IPS DF 19.7 (cell line): ENCODE results near the gene PRKCZ.

Experiments
- DNase-seq: peaks from one replicate; pipeline ENCODE4 v3.0.0-alpha.2; 2013; ENCODE audit warnings: low read depth, low spot score

Gene PRKCZ

DNA sequence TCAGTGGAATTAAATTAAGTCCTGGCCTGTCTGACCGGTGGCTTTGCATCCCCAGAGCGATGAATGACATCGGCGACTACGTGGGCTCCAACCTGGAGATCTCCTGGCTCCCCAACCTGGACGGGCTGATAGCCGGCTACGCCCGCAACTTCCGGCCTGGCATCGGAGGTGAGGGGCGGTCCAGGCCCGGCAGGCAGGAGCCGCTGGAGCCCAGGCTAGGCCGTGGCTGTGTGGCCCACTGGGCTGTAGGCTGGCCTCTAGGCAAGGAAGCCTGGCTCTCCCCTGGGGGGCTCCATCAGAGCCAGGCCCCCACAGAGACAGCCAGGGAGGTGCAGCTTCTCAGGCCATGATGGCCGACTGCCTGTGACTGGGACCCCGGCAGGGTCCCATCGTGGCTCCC, 25.3 kb upstream of the PRKCZ start:
- no peak for DNase-seq

DNA sequence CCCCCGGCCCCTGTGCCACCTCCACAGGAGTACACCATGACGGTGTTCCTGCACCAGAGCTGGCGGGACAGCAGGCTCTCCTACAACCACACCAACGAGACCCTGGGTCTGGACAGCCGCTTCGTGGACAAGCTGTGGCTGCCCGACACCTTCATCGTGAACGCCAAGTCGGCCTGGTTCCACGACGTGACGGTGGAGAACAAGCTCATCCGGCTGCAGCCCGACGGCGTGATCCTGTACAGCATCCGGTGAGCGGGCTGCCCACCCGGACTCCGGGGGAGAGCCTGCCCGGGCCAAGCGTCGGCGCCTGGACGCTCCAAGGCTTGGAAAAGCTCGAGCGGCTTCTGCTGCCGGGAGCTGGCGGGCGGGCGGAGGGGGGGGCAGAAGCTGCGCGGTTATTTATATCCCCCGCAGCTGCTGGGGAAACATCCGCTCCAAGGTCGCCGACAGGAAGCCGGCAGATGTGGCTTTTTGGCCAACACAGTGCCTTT, 24.7 kb upstream of the PRKCZ start:
- DNase-seq, result no peak

DNA sequence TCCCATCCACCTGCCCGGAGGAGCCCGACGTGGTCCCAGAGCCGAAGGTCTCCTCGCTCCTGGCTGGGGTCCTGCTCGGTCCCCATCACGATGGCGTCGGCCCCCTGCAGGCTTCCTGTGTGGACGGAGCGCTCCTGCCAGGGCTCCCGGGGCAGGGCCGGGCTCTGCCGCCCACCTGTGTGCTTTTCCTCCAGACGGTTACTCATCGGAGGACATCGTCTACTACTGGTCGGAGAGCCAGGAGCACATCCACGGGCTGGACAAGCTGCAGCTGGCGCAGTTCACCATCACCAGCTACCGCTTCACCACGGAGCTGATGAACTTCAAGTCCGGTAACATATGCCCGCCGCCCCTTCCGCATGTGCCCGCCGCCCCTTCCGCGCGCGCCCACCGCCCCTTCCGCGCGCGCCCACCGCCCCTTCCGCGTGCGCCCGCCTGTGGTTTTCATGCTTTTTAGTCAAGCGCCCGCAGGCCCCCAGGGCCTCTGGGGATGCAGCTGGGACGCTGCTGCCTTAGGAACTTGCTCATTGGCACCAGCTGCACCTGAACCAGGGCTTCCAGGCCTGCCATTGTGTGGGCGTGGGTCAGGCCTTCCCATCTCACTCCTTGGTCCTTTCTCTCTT, 22.1 kb upstream of the PRKCZ start:
- DNase-seq, result no peak

DNA sequence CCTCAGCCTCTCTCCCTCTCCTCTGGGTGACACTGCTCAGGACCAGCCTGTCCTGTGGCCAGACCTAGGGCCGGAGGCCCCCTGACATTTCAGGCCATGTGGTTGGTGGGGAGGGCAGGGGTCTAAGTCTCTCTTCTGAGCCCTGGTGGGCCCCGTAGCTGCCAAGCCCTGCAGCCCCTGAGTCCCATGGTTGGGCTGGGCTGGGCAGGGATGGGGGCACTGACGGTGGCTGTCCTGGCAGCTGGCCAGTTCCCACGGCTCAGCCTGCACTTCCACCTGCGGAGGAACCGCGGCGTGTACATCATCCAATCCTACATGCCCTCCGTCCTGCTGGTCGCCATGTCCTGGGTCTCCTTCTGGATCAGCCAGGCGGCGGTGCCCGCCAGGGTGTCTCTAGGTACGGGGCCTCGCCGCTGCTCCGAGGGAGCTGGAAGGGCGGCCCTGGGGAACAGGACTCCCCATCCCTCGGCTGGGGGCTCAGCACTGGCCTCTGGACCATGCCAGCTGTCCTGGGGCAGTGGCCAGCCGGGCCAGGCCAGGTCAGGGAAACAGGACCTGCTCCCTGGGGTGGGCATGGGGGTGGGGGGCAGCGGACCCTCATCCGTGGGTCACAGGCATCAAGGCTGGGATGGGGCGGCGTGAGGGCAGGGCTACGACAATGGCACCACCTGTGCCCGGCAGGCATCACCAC, 21.2 kb upstream of the PRKCZ start:
- no peak for DNase-seq

DNA sequence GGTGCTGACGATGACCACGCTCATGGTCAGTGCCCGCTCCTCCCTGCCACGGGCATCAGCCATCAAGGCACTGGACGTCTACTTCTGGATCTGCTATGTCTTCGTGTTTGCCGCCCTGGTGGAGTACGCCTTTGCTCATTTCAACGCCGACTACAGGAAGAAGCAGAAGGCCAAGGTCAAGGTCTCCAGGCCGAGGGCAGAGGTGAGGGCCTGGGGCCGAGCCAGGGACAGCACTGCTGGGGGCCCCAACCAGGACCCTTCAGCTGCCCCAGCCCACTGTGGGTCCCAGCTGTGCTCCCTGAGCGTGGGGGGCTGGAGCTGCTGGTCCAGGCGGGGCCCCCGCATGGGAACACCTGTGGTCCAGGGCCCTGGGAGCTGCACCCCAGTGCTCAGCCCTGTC, 20.6 kb upstream of the PRKCZ start:
- no peak for DNase-seq

DNA sequence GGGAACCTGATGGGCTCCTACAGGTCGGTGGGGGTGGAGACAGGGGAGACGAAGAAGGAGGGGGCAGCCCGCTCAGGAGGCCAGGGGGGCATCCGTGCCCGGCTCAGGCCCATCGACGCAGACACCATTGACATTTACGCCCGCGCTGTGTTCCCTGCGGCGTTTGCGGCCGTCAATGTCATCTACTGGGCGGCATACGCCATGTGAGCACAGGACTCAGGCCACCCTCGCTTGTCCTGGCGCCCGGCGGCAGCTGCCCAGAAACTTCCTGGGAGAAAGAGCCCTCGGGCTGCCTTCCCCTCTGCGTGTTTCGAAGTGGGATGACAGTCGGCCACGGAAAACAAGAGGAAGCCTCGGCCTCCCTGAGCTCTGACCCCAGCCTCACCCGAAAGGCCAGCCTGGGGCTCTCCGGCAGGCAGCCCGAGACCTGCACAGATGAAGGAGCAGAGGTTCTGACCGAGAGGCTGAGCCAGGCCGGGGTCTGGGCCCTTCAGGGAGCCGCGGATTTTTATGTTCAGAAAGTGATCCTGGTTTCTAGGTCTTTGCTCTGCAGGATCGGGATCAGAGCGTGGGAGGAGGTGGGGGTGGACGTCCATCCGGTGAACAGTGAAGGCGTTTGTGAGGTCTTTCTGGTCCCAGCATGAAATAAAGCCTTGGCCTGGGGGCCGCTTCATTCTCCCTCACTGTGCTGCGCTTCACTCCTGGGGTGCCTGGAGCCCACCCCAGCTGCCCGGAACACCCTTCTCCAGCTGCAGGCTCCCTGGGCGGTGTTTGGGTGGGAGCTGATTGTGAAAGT, 19.9 kb upstream of the PRKCZ start:
- DNase-seq, result no peak

DNA sequence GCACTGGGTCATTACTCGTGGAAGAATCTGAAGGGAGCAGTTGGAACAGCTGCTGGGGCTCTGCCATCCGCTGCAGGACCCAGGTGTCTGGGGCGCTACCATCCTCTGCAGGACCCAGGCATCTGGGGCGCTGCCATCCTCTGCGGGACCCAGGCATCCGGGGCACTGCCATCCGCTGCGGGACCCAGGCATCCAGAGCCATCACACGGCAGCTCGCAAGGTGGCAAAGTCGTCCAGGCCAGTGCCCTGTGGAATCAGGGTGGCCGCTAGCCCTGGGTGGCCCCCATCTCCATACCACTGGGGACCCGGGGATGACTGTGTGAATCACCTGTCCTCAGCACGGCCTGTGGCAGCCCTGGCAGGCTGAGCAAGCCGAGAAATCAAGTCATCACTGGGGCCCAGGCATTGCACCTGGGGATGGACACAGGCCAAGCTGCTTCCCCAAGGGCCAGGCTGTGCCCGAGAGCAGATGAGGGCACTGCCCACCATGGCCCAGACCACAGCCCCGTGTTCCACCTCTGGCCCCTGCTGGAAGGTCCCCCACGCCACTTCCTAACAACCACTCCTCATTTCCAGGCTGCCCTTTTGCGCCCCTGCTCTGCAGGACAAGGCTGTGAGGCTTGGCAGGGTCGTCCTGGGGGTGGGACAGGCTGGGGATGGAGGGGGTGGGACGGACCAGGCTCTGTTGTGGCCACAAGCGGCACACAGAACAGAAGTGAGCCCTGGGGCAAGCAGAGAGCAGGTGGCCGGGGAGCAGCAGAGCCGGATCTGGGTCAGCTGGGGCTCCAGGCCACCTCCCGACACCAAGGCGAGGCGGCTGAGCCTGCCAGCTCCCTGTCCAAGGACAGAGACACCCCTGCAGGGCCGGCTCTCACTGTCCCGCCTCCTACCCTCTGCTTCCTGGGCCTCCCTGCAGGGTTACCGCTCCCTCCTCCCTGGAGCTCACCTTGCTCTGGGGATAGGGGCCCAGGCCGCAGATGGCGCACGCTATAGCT, 18.4 kb upstream of the PRKCZ start:
- DNase-seq, result no peak

DNA sequence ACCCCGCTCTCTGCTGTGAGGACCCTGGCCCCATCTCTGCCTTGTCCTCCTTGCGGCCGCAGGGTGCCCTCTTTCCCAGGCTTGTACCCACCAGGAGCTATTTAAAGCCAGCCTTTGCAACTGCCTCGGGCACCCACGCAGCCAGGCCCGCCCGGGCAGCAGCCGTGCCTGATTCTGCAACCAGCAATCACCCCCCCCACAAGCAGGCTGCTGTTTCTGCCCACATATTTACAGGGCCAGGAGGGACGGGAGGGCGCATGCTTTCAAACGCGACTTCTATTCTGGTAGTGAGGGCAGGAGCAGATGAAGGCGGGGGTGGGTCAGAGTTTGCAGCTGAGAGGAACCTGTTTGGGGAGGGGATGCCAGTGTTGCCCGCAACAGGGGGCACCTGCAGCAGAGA, 17.5 kb upstream of the PRKCZ start:
- no peak for DNase-seq

DNA sequence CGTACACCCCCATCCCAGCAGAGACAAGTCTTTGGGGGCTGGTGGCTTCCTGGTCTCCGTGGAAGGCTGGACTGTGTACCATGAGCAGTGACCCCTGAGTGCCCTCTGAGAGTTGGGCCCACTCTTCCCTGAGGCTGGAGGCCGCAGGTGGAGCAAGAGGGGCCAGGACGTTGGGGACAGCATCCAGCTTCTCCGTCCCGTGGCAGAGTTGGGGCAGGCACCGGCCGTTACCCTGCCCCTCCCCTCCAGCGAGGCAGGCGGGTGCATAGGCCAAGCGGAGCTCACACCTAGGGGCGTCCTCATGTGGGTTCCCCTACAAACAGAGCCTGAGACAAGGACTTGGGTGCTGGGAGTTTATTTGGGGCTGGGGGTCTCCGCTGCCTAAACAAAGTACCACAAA, 17.0 kb upstream of the PRKCZ start:
- no peak for DNase-seq

DNA sequence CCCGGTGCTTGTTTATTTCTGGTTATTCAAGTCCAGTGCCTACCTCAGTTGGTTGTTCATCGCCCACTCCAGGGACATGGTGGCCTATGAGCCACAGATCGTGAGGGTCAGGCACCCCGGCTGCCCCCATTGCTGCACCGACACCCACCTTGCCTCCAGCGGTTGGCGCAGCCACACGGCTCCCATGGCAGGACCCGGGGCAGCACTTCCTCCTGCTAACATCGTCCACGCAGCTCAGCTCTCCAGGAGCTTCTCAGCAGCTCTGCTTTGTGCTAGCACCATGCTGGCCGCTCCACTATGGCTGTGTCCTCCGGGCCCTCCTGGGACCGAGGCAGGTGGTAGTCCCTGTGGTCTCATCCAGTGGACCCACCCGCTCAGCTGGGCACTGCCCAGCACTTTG, 13.9 kb upstream of the PRKCZ start:
- DNase-seq, result no peak

DNA sequence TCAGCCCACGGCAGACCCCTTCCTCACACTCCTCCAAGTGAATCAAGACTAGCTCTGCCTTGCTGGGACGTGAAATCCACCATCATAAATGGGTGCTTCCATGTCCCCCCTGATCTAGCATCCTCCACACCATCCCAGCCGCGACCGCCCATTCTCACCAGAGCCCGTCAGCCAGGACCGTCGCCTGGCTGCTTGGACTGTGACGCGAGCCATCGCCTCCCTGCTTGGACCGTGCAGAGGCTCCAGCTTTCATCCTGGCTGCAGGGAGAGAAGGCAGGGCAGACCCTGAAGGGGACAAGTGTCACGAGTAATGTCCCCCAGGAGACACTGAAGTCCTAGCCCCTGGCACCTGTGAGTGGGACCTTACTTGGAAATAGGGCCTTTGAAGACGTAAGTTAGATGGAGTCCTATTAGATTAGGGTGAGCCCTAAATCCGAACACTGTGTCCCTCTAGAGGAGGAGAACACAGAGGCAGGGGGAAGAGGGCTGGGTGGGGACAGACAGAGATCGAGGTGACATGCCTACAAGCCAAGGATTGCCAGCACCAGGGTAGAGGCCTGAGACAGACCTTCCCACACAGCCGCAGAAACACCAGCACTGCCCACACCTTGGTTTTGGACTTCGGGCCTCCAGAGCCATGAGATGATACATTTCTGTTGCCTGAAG, 12.8 kb upstream of the PRKCZ start:
- DNase-seq, result no peak

DNA sequence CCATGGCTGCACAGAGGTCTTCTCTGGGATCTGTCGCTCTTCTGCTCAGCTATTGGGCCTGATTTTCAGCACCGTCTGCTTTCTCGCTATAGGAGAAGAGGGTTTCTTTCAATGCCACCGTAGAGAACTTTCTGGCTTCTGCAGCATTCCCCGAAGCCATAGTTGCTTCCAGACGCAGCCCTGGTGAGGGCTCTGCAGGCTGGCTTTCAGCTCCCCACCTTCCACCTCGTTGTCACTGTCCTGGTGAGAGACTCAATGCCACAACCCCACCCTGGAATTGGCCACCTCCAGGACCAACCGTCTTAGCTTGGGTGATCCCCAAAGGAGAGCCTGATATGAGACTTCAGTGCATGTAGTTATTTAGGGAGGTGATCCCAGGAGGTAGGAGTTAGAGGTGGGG, 12.0 kb upstream of the PRKCZ start:
- DNase-seq, result no peak

DNA sequence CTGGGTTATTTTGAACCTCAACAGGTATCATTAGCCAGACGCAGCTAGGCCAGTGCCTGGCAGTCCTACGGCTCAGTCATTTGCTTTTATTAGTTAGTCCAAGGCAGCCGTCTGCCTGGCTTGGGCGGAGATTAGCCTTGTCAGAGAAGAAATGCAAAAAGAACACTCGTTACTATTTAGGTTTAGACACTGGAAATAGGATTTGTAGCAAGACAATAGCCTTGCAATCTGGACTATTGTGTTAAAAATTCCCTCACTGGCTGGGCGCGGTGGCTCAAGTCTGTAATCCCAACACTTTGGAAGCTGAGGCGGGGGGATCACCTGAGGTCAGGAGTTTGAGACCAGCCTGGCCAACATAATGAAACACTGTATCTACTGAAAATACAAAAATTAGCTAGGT, 11.0 kb upstream of the PRKCZ start:
- no peak for DNase-seq

DNA sequence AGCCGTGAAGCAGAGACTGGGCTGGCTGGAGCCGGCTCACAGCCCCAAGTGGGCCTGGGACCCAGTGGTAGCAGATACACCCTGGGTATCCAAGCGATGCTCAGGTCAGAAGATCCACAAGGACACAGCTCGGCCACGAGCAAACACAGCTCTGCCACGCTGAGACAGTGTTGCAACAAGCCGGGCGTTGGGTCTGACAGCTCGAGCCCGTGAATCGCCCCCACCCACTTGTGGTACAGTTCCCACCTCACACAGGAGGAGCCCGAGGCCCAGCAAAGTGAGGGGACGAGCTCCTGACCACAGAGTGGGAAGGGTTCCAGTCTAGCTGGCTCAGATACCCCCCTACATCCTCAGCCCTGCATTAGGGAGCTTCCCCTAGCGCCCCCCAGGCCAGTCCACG, 8.9 kb upstream of the PRKCZ start:
- no peak for DNase-seq

DNA sequence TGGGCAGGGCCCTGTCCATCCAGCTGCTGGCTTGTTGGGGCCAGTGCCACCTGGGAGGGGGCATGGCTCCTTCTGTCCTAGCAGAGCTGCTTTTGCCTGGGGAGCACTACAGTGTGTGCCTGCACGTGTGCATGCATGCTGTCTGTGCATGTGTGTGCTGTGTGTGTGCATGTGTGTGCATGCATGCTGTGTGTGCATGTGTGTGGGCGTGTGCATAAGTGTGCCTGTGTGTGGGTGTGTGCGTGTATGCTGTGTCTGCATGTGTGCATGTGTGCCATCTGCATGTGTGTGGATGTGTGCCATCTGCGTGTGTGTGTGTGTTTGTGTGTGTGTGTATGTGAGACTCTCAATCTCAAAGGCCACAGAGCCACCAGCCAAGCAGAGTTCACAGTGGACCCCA, 8.3 kb upstream of the PRKCZ start:
- DNase-seq, result no peak

DNA sequence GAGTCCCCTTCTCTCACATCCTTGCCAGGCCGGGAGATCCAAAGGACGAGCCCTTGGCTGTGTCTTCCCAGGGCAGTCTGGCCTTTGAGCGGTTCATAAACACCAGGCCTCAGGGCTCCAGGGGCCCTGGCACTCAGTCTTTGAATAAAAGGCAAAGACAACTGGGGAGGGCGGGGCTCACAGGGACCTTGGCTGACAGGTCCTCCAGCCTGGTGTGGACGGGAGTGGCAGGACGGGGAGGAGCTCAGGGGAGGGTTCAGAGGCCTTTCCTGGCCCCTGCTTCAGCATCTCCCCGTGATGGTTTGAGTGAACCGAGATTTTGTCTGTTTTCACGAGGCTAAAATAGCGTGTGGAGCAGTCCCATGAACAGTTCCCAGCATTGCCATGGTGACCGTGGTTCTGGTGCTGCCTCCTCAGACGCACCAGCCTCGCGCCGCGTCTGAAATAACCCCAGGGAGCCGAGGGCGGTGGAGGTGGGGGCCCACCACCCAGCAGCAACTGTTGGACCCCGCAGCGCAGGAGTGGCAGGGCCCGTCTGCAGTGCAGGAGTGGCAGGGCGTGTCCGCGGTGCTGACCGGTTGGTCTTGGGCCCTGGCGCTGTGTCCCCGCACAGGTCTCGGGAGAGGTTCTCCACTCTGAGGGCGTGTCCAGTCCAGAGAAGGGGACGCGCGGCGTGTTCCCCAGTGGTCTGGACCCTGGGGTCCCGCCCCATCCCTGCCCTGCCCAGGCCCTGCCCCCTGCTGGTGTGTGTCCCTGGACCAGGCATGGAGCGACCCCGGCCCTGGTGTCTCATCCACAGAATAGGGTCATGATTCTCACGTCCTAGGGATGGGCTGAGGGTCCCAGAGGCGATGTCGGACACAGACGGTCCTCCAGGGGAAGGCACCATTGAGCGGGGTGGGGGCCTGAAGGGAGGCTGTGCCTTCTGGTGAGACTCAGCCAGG, 7.1 kb upstream of the PRKCZ start:
- no peak for DNase-seq

DNA sequence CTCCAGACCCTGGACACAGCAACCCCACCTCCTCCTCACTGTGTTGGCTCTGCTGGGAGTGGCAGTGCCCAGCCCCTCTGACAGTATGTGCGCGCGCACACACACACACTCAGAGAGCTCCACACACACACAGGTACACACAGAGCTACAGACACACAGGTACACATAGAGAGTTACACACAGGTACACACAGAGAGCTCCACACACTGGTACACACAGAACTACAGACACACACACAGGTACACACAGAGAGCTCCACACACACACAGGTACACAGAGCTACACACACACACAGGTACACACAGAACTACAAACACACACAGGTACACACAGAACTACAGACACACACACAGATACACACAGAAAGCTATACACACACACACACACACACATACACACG, 6.3 kb upstream of the PRKCZ start:
- DNase-seq, result no peak

DNA sequence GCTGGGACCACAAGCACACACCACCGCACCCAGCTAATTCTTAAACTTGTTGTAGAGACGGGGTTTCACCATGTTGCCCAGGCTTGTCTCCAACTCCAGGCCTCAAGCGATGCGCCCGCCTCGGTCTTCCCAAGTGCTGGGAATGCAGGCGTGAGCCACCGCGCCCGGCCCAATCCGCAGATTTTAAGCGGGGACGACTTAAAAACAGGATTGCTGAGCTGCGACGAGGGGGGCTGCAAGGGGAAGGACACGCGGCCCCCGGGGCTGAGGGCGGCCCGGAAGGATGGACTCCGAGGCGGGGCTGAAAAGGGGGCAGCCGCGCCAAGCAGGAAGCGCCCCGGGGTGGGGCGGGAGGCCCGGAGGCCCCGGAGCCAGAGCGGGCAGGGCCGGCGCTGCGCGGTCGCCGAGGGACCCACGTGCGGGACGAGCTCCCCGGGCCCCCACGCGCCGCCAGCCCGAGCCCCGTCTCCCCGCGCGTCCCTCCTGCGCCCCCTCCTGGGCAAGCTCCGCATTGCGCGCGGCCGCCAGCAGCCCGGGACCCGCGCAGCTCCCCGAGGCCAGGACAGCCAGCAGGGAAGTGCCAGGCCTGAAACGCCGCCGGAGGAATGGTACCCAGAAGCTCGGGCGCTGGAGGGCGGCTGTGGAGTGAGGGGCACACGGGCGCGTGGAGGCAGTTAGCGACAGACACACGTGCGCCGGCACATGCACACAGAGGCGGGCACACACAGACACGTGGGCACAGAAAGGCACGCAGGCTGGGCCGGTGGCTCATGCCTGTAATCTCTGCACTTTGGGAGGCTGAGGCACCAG, 5.5 kb upstream of the PRKCZ start:
- DNase-seq, result no peak
